HFFc6 (cell line): ENCODE measurements around the gene ADAMTS9. TPM values are rescaled to one million over a fixed set of nuclear protein-coding genes. Genes with fewer than 3 reads are reported as not detected.

Experiments used
- DNase-seq: peaks from one replicate; pipeline ENCODE4 v3.0.0-alpha.2; 2018
- H3K27ac Mint-ChIP-seq: 2 replicates; pipeline ENCODE4 v1.8.0; 2020; ENCODE audit warnings: mild to moderate bottlenecking, mixed read lengths
- H3K27me3 Mint-ChIP-seq: 2 replicates; pipeline ENCODE4 v1.8.0; 2021; ENCODE audit warnings: mild to moderate bottlenecking, moderate library complexity, mixed read lengths; ENCODE audit not compliant: insufficient read depth
- H3K36me3 Mint-ChIP-seq: 2 replicates; pipeline ENCODE4 v1.8.0; 2021; ENCODE audit warnings: low read depth, mixed read lengths
- H3K4me1 Mint-ChIP-seq: 2 replicates; pipeline ENCODE4 v1.8.0; 2020; ENCODE audit warnings: low read depth, mixed read lengths
- H3K4me3 Mint-ChIP-seq: 2 replicates; pipeline ENCODE4 v1.8.0; 2020; ENCODE audit warnings: mild to moderate bottlenecking, moderate library complexity, mixed read lengths
- H3K9me3 Mint-ChIP-seq: 2 replicates; pipeline ENCODE4 v1.8.0; 2020; ENCODE audit warnings: mild to moderate bottlenecking, mixed read lengths
- total RNA-seq, 6 experiments: library from RNA; stranded (reverse); fragmentation: NEBNext Ultra II Directional; extraction: Animal tissue kit (Norgen Biotek cat#: 25700); gene quantifications; 2 replicates in 1 of 6; 3 replicates in 5 of 6; pipeline ENCODE4 v1.2.3, GENCODE V29; 2021
- TF ChIP-seq, protein P1 (sequence below): fragments of 200-600 bp; sonication (generic); IDR thresholded peaks from 2 replicates; pipeline ENCODE4 v1.5.0; 2021; ENCODE audit warnings: antibody characterized with exemption, mild to moderate bottlenecking

The ADAMTS9 gene
- total RNA-seq, 6 experiments from 2014 or later = 0.07 to 0.14 (median 0.12) TPM; not detected in 1

DNA sequence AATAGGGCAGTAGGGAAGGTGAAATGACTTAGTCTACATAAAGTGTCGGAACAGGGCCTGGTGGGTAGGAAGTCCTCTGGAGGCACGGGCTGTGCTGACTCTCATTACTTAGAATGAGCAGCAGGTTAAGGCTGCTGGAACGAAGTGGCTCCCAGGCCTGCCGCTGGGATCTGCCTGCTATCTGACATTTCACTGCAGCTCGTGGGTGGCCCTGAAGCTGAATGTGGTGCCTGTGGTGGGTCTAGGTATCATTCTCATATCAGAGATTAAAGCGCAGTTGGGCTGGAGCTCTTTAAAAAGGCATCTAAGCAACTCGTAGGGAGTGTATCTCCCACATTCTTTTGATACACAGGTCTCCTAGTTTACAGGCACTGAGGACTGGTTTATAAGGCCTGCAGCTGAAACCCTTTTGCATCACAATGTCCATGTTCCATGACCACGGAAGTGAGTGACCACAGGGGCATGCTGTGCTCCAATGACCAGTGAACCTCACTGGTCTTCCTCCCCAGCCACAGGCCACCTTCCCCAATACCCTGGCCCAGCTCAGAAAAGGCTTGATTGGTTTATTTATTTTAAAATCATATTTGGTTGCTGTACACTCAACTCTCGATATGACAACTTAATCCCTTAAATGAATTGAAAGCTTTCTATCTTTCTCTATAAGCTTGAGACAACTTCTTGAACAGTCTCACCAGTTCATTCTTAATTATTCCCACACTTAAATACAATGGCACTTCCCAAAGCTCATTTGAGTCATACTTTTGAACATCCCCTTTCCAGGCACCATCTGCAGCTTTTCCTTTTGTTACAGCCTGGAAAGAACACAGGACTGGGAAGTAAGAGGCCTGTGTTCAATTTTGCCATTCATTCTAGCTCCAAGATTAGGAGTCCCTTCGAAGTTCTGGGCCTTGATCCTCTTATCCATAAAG, 19.0 kb downstream of the ADAMTS9 start:
- DNase-seq = no peak
- Mint-ChIP-seq H3K4me3 (no peak overlapping the region), H3K4me1 (peaks cover 8% of the 10 kb centered on the region), H3K36me3 (no peaks in the 10 kb centered on the region), H3K27ac (no peak overlapping the region), H3K9me3 (no peaks in the 10 kb centered on the region), H3K27me3 (peaks cover 2% of the 10 kb centered on the region; the same call in 1 of the 2 replicates)
- TF ChIP-seq, protein P1, sequence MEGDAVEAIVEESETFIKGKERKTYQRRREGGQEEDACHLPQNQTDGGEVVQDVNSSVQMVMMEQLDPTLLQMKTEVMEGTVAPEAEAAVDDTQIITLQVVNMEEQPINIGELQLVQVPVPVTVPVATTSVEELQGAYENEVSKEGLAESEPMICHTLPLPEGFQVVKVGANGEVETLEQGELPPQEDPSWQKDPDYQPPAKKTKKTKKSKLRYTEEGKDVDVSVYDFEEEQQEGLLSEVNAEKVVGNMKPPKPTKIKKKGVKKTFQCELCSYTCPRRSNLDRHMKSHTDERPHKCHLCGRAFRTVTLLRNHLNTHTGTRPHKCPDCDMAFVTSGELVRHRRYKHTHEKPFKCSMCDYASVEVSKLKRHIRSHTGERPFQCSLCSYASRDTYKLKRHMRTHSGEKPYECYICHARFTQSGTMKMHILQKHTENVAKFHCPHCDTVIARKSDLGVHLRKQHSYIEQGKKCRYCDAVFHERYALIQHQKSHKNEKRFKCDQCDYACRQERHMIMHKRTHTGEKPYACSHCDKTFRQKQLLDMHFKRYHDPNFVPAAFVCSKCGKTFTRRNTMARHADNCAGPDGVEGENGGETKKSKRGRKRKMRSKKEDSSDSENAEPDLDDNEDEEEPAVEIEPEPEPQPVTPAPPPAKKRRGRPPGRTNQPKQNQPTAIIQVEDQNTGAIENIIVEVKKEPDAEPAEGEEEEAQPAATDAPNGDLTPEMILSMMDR = no peak

DNA sequence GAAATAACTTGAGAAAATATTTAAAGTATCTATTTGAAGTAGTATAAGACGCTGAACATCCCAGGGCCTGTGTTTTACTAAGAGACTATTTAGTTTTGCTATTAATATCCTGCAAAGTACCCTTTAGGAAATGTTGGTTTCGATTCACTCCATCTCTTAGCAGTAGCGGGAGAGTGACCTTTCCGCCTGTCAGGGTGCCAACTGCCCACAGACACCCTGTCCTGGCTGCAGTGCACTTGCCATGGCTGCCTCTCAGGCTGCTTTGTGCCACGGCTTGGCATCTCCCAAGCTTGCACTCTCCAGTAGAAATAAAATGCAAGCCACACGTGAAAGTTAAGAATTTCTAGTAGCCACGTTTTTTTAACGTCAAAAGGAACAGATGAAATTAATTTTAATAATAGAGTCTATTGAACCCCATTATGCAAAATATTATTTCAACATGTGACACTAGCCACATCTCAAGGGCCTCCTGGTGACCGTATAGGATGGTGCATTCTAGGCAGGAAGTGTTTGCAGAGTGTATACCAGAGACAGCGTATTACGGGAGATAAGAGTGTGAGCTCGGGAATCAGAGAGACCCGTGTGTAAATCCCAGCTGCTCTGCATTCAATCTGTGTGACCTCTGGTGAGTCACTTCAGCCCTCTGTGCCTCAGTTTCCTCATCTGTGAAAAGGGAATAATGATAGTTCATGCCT, 19.8 kb downstream of the ADAMTS9 start:
- no peaks in the 10 kb centered on the region for H3K36me3 Mint-ChIP-seq

DNA sequence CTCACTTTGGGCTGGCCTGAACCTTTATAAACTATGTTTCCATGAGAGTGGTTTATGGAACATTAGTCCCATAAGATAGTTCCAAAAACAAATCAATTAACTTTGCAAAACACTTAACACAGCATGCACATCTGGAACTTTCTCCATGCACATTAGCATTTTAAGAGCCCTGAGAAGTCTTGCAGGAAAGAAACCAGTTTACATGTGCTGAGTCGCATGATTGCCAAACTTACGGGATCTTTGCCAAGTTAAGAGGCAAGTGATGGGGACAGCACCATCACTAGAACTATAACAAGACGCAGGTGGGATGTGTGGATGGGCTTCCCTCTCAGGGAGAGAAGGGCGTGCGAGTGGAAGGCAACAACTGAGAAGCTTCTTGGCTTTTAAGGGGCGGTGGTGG, 20.7 kb downstream of the ADAMTS9 start:
- no peak for DNase-seq
- H3K27ac Mint-ChIP-seq = no peak overlapping the region
- no peaks in the 10 kb centered on the region for H3K9me3 Mint-ChIP-seq
- H3K27me3 Mint-ChIP-seq = peaks cover 2% of the 10 kb centered on the region; the same call in 1 of the 2 replicates
- H3K4me3 Mint-ChIP-seq = no peak overlapping the region
- no peaks in the 10 kb centered on the region for H3K36me3 Mint-ChIP-seq
- peaks cover 8% of the 10 kb centered on the region for H3K4me1 Mint-ChIP-seq
- TF ChIP-seq, protein P1 = no peak

More for the DNA sequence above, 19.8 kb downstream of the ADAMTS9 start:
- Mint-ChIP-seq H3K27me3 (peaks cover 2% of the 10 kb centered on the region; the same call in 1 of the 2 replicates), H3K4me3 (peak overlapping the region; percentile 43; the same call in 1 of the 2 replicates), H3K27ac (no peak overlapping the region), H3K4me1 (peaks cover 8% of the 10 kb centered on the region), H3K9me3 (no peaks in the 10 kb centered on the region)
- DNase-seq = no peak
- TF ChIP-seq, protein P1 = no peak

GRCh38 chr3:64666171-64666588, 21.6 kb downstream of the ADAMTS9 start:
- no peaks in the 10 kb centered on the region for H3K9me3 Mint-ChIP-seq
- peak overlapping the region; percentile 28; the same call in 1 of the 2 replicates for H3K4me3 Mint-ChIP-seq
- peaks cover 8% of the 10 kb centered on the region for H3K4me1 Mint-ChIP-seq
- peak overlapping the region; percentile 63; the same call in 1 of the 2 replicates for H3K27ac Mint-ChIP-seq
- TF ChIP-seq, protein P1 = no peak
- peak; percentile 20 for DNase-seq
- H3K27me3 Mint-ChIP-seq = peaks cover 2% of the 10 kb centered on the region; the same call in 1 of the 2 replicates
- H3K36me3 Mint-ChIP-seq = no peaks in the 10 kb centered on the region

DNA sequence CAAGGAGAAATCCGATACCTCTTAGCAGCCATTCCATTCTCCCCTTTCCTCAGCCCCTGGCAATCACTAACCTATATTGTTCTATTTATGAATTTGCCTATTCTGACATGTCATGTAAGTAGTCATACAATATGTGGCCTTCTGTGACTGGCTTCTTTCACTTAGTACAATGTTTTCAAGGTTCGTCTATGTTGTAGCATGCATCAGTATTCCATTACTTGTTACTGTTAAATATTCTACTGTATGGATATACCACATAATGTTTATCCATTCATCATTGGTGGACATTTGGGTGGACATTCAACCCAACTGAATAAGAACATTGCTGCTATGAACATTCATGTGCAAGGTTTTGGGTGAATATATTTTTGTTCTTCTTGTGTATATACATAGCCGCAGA, 23.4 kb downstream of the ADAMTS9 start:
- Mint-ChIP-seq H3K4me1 (peaks cover 8% of the 10 kb centered on the region), H3K4me3 (no peak overlapping the region), H3K27me3 (no peaks in the 10 kb centered on the region; the same call in 1 of the 2 replicates), H3K9me3 (no peaks in the 10 kb centered on the region), H3K27ac (no peak overlapping the region), H3K36me3 (no peaks in the 10 kb centered on the region)
- no peak for DNase-seq
- TF ChIP-seq, protein P1 = no peak
